HepG2 (cell line): Measurements from ENCODE around the gene SDR42E2. TPM values are rescaled to one million over a fixed set of nuclear protein-coding genes. Genes with fewer than 3 reads are reported as not detected.

Source experiments
- FOXA3 ChIP-seq: IDR thresholded peaks from 2 replicates; pipeline ENCODE4 v1.6.1; 2016; ENCODE audit warnings: missing genetic modification reagents, missing compliant biosample characterization
- FOXK2 ChIP-seq: fragments of 450-650 bp; IDR thresholded peaks from 2 replicates; pipeline ENCODE4 v1.6.1; 2016
- MAFF ChIP-seq: IDR thresholded peaks from 2 replicates; pipeline ENCODE4 v1.6.1; 2011; ENCODE audit warnings: low read depth, low read length, improper control_type of control experiment
- MBD4 ChIP-seq: IDR thresholded peaks from 2 replicates; pipeline ENCODE4 v1.6.1; 2012; ENCODE audit warnings: low read length, inconsistent platforms, borderline replicate concordance
- MTA3 ChIP-seq: sonication (generic); formaldehyde crosslinking; IDR thresholded peaks from 2 replicates; pipeline ENCODE4 v1.4.0; 2020; ENCODE audit warnings: missing genetic modification reagents
- MTF1 ChIP-seq: sonication (generic); formaldehyde crosslinking; IDR thresholded peaks from 2 replicates; pipeline ENCODE4 v1.5.0; 2020; ENCODE audit warnings: missing genetic modification reagents
- SCMH1 ChIP-seq: sonication (generic); formaldehyde crosslinking; IDR thresholded peaks from 2 replicates; pipeline ENCODE4 v1.9.0; 2021; ENCODE audit warnings: missing genetic modification reagents, mild to moderate bottlenecking, borderline replicate concordance
- TBL1XR1 ChIP-seq: fragments of 150-350 bp; IDR thresholded peaks from 2 replicates; pipeline ENCODE4 v1.6.1; 2014; ENCODE audit warnings: borderline replicate concordance, low read length; ENCODE audit not compliant: partially characterized antibody
- TCF12 ChIP-seq, 2 experiments: fragments of 450-650 bp in 1 of 2; sonication (generic) in 1 of 2; formaldehyde crosslinking in 1 of 2; IDR thresholded peaks; 2 replicates each; pipeline versions ENCODE4 v1.6.1 to v1.8.0; 2017 to 2022; ENCODE audit warnings: antibody characterized with exemption in 1 of 2, mild to moderate bottlenecking in 1 of 2, missing genetic modification reagents in 1 of 2, moderate library complexity in 1 of 2
- THYN1 ChIP-seq: sonication (generic); formaldehyde crosslinking; IDR thresholded peaks from 2 replicates; pipeline ENCODE4 v1.8.1; 2023; ENCODE audit warnings: low read depth, mild to moderate bottlenecking, moderate library complexity, missing genetic modification reagents, borderline replicate concordance
- ZBTB7A ChIP-seq: sonication (generic); formaldehyde crosslinking; IDR thresholded peaks from 2 replicates; pipeline ENCODE4 v1.8.0; 2022; ENCODE audit warnings: mild to moderate bottlenecking, missing genetic modification reagents
- ZFX ChIP-seq: sonication (generic); formaldehyde crosslinking; IDR thresholded peaks from 2 replicates; pipeline ENCODE4 v1.4.0; 2020; ENCODE audit warnings: mild to moderate bottlenecking, low read depth, missing genetic modification reagents, moderate library complexity
- ZNF292 ChIP-seq: sonication (generic); formaldehyde crosslinking; IDR thresholded peaks from 2 replicates; pipeline ENCODE4 v1.8.1; 2022; ENCODE audit warnings: mild to moderate bottlenecking, low read depth, missing genetic modification reagents, borderline replicate concordance
- ZNF441 ChIP-seq: sonication (generic); formaldehyde crosslinking; IDR thresholded peaks from 2 replicates; pipeline ENCODE4 v1.7.0; 2021; ENCODE audit warnings: missing genetic modification reagents, borderline replicate concordance
- ZNF562 ChIP-seq: sonication (generic); formaldehyde crosslinking; IDR thresholded peaks from 2 replicates; pipeline ENCODE4 v1.8.0; 2022; ENCODE audit warnings: missing genetic modification reagents, borderline replicate concordance
- ZNF781 ChIP-seq: sonication (generic); formaldehyde crosslinking; IDR thresholded peaks from 2 replicates; pipeline ENCODE4 v1.5.1; 2020; ENCODE audit warnings: borderline replicate concordance, mild to moderate bottlenecking, missing genetic modification reagents; ENCODE audit errors: not compliant biosample characterization
- ZSCAN29 ChIP-seq: sonication (generic); formaldehyde crosslinking; conservative IDR thresholded peaks from 2 replicates; pipeline ENCODE4 v1.4.0; 2020; ENCODE audit warnings: mild to moderate bottlenecking, missing genetic modification reagents
- polyA plus RNA-seq, 8 experiments: library from polyadenylated mRNA; depleted of rRNA in 3 of 8; stranded (reverse) in 7 of 8; unstranded in 1 of 8; fragments of >200 nt; fragmentation: Illumina TruSeq in 4 of 8; extraction: Trizol in 4 of 8; gene quantifications; 2 replicates each; pipeline versions ENCODE4 v1.2.1 to v1.2.3, GENCODE V29; 2011 to 2016; ENCODE audit warnings: low read depth in 4 of 8, missing spikeins in 1 of 8, mixed read lengths in 1 of 8; ENCODE audit not compliant: insufficient read depth in 1 of 8
- total RNA-seq, 5 experiments: library from RNA; depleted of rRNA; stranded (reverse); fragments of >200 nt; fragmentation: Illumina TruSeq; extraction: Trizol; gene quantifications; 2 replicates each; pipeline ENCODE4 v1.2.3, GENCODE V29; 2016; ENCODE audit warnings: low read depth in 1 of 5
- TF ChIP-seq, protein P1 (sequence below): sonication (generic); formaldehyde crosslinking; IDR thresholded peaks from 2 replicates; pipeline ENCODE4 v1.4.0; 2020; ENCODE audit warnings: missing genetic modification reagents, borderline replicate concordance
- TF ChIP-seq, protein P2 (sequence below): sonication (generic); formaldehyde crosslinking; IDR thresholded peaks from 2 replicates; pipeline ENCODE4 v1.5.0; 2020; ENCODE audit warnings: mild to moderate bottlenecking, missing genetic modification reagents
- TF ChIP-seq, protein P3 (sequence below): sonication (generic); formaldehyde crosslinking; IDR thresholded peaks from 2 replicates; pipeline ENCODE4 v1.8.0; 2022; ENCODE audit warnings: missing genetic modification reagents, low read depth, mild to moderate bottlenecking, borderline replicate concordance
- TF ChIP-seq, protein P4 (sequence below): sonication (generic); formaldehyde crosslinking; IDR thresholded peaks from 2 replicates; pipeline ENCODE4 v1.4.0; 2020; ENCODE audit warnings: missing genetic modification reagents

Gene SDR42E2
- total and polyA plus RNA-seq, 2 of the 13 experiments (the other 11 are each of a cell fraction or from before 2014, with no cell fraction given) = 0.05 to 0.11 TPM

DNA sequence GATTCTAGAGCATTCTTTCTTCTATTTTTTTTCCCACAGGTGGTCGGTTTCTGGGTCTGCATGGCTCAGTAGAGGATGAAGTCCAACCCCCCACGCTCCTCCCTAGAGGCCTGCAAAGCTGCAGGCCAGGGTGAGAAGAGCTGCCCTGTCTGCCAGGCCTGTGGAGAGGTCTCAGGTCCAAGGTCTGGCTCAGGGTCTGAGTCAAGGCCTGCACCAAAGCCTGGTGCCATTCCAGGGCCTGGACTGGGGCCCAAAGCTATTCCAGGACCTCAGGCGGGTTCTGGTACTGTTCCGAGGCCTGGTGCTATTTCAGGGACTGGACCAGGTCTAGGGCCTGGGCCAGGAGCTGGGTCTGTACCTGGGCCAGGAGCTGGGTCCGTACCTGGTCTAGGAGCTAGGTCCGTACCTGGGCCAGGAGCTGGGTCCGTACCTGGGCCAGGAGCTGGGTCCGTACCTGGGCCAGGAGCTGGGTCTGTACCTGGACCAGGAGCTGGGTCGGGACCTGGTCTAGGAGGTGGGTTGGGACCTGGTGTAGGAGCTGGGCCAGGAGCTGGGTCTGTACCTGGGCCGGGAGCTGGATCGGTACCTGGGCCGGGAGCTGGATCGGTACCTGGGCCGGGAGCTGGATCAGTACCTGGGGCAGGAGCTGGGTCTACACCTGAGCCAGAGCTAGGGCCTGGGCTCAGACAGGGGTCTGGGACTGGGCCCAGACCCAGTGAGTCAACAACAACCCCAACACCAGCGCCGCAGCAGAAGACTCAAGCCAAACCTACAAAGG lies 3.4 kb downstream of the SDR42E2 start (continued):
- TF ChIP-seq MTF1 (CRISPR knock-in tag) (no peak), MAFF (no peak), MBD4 (no peak), TCF12 (IDR thresholded peaks at IDR 0.05) (no peak), TCF12 (CRISPR knock-in tag; IDR thresholded peaks at IDR 0.05) (no peak), ZSCAN29 (no peak), TBL1XR1 (no peak), MTA3 (CRISPR knock-in tag) (no peak), ZNF562 (no peak), ZNF441 (CRISPR knock-in tag) (no peak), ZNF781 (CRISPR knock-in tag) (no peak), ZNF292 (CRISPR knock-in tag) (peak; percentile 43; the same call in 1 of the 2 replicates), ZBTB7A (CRISPR knock-in tag) (no peak), FOXK2 (no peak), THYN1 (no peak), SCMH1 (no peak), FOXA3 (no peak), ZFX (peak; percentile 87)
- TF ChIP-seq, protein P1, sequence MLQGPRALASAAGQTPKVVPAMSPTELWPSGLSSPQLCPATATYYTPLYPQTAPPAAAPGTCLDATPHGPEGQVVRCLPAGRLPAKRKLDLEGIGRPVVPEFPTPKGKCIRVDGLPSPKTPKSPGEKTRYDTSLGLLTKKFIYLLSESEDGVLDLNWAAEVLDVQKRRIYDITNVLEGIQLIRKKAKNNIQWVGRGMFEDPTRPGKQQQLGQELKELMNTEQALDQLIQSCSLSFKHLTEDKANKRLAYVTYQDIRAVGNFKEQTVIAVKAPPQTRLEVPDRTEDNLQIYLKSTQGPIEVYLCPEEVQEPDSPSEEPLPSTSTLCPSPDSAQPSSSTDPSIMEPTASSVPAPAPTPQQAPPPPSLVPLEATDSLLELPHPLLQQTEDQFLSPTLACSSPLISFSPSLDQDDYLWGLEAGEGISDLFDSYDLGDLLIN (CRISPR knock-in tag) = no peak
- TF ChIP-seq, protein P2, sequence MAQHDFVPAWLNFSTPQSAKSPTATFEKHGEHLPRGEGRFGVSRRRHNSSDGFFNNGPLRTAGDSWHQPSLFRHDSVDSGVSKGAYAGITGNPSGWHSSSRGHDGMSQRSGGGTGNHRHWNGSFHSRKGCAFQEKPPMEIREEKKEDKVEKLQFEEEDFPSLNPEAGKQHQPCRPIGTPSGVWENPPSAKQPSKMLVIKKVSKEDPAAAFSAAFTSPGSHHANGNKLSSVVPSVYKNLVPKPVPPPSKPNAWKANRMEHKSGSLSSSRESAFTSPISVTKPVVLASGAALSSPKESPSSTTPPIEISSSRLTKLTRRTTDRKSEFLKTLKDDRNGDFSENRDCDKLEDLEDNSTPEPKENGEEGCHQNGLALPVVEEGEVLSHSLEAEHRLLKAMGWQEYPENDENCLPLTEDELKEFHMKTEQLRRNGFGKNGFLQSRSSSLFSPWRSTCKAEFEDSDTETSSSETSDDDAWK (CRISPR knock-in tag) = no peak
- TF ChIP-seq, protein P3, sequence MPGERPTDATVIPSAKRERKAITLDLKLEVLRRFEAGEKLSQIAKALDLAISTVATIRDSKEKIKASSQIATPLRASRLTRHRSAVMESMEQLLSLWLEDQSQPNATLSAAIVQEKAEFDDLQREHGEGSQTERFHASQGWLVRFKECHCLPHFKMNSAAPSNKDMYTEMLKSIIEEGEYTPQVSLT (CRISPR knock-in tag) = no peak
- TF ChIP-seq, protein P4, sequence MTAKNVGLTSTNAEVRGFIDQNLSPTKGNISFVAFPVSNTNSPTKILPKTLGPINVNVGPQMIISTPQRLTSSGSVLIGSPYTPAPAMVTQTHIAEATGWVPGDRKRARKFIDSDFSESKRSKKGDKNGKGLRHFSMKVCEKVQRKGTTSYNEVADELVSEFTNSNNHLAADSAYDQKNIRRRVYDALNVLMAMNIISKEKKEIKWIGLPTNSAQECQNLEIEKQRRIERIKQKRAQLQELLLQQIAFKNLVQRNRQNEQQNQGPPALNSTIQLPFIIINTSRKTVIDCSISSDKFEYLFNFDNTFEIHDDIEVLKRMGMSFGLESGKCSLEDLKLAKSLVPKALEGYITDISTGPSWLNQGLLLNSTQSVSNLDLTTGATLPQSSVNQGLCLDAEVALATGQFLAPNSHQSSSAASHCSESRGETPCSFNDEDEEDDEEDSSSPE (CRISPR knock-in tag) = no peak
